ENCODE results near the gene ZNF771. TPM values are rescaled to one million over a fixed set of nuclear protein-coding genes. Genes with fewer than 3 reads are reported as not detected.

The ZNF771 gene
- total RNA-seq, 1 donor from 2014 or later, result 16.3 TPM

GRCh38 chr16:30378236-30379157 lies 28.9 kb upstream of the ZNF771 start:
- peak overlapping the region; percentile 89 for H3K4me3 Mint-ChIP-seq (ENCODE audit: unreplicated experiment)
- H3K27me3 Mint-ChIP-seq (ENCODE audit: unreplicated experiment), result peaks cover 6% of the 10 kb centered on the region
- H3K9me3 Mint-ChIP-seq (ENCODE audit: unreplicated experiment), result no peaks in the 10 kb centered on the region
- no peak for TF ChIP-seq CTCF (IDR thresholded peaks at IDR 0.05; ENCODE audit: unreplicated experiment)
- DNase-seq (ENCODE audit: low spot score), result peak; percentile 100
- H3K27ac Mint-ChIP-seq (ENCODE audit: unreplicated experiment), result peak overlapping the region; percentile 97
- peaks cover 4% of the 10 kb centered on the region for H3K36me3 Mint-ChIP-seq (ENCODE audit: low read depth, unreplicated experiment)
- H3K4me1 Mint-ChIP-seq (ENCODE audit: unreplicated experiment), result peaks cover 14% of the 10 kb centered on the region

GRCh38 chr16:30379158-30379783 lies 28.1 kb upstream of the ZNF771 start:
- no peaks in the 10 kb centered on the region for H3K9me3 Mint-ChIP-seq (ENCODE audit: unreplicated experiment)
- H3K27me3 Mint-ChIP-seq (ENCODE audit: unreplicated experiment), result peaks cover 6% of the 10 kb centered on the region
- no peak for DNase-seq (ENCODE audit: low spot score)
- peak overlapping the region; percentile 89 for H3K4me3 Mint-ChIP-seq (ENCODE audit: unreplicated experiment)
- H3K4me1 Mint-ChIP-seq (ENCODE audit: unreplicated experiment), result peaks cover 14% of the 10 kb centered on the region
- TF ChIP-seq CTCF (IDR thresholded peaks at IDR 0.05; ENCODE audit: unreplicated experiment), result no peak
- peaks cover 4% of the 10 kb centered on the region for H3K36me3 Mint-ChIP-seq (ENCODE audit: low read depth, unreplicated experiment)
- H3K27ac Mint-ChIP-seq (ENCODE audit: unreplicated experiment), result no peak overlapping the region

- peaks cover 4% of the 10 kb centered on the region for H3K36me3 Mint-ChIP-seq (ENCODE audit: low read depth, unreplicated experiment)
- H3K4me1 Mint-ChIP-seq (ENCODE audit: unreplicated experiment), result peaks cover 14% of the 10 kb centered on the region
- H3K9me3 Mint-ChIP-seq (ENCODE audit: unreplicated experiment), result no peaks in the 10 kb centered on the region
- H3K27me3 Mint-ChIP-seq (ENCODE audit: unreplicated experiment), result peaks cover 6% of the 10 kb centered on the region
- DNase-seq (ENCODE audit: low spot score), result no peak
- H3K4me3 Mint-ChIP-seq (ENCODE audit: unreplicated experiment), result peak overlapping the region; percentile 37
- H3K27ac Mint-ChIP-seq (ENCODE audit: unreplicated experiment), result peak overlapping the region; percentile 14
- no peak for TF ChIP-seq CTCF (IDR thresholded peaks at IDR 0.05; ENCODE audit: unreplicated experiment)
Measured at GRCh38 chr16:30380072-30380802, 27.2 kb upstream of the ZNF771 start.

DNA sequence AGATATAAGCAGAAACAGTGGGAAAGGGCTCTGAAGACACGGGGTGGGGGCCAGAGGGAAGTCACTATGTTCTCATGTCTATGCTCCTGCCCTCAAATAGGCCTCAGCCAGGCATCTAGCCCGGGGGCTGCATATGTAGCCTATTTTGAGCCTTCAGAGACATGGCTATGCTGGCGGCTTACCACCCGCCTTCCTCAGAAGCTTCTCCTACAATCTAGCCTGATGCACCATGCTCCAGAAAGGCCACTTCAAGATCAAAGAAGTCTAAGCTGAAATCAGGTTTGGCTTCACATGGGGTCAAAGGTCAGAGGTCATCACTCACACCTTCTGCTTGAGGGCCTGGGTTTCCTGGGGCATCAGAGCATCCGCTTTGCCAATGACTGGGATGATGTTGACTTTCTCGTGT lies 26.6 kb upstream of the ZNF771 start:
- H3K27ac Mint-ChIP-seq (ENCODE audit: unreplicated experiment), result no peak overlapping the region
- H3K4me3 Mint-ChIP-seq (ENCODE audit: unreplicated experiment), result no peak overlapping the region
- TF ChIP-seq CTCF (IDR thresholded peaks at IDR 0.05; ENCODE audit: unreplicated experiment), result no peak
- DNase-seq (ENCODE audit: low spot score), result no peak
- peaks cover 6% of the 10 kb centered on the region for H3K27me3 Mint-ChIP-seq (ENCODE audit: unreplicated experiment)
- peaks cover 14% of the 10 kb centered on the region for H3K4me1 Mint-ChIP-seq (ENCODE audit: unreplicated experiment)
- no peaks in the 10 kb centered on the region for H3K9me3 Mint-ChIP-seq (ENCODE audit: unreplicated experiment)
- H3K36me3 Mint-ChIP-seq (ENCODE audit: low read depth, unreplicated experiment), result peaks cover 4% of the 10 kb centered on the region
